Measurements from ENCODE around the gene THYN1. TPM values are rescaled to one million over a fixed set of nuclear protein-coding genes. Genes with fewer than 3 reads are reported as not detected.
A peak's percentile ranks its signal among the peaks of the same experiment; 100 is the strongest.

THYN1 gene
- polyA plus RNA-seq, 1 donor (not counting 4 experiments of a cell fraction or from before 2014, with no cell fraction given): 45.8 TPM

- TF ChIP-seq EZH2 (IDR thresholded peaks at IDR 0.05; ENCODE audit: low read length) (no peak), CTCF (optimal IDR thresholded peaks at IDR 0.05 in 1 of 3, IDR thresholded peaks at IDR 0.05 in 1 of 3, conservative IDR thresholded peaks at IDR 0.05 in 1 of 3; ENCODE audit: extremely low read depth in 1 of 3, insufficient read depth in 2 of 3, low read length in 3 of 3) (no peak)
- peaks cover 16% of the 10 kb centered on the region for H3K4me1 ChIP-seq (ENCODE audit: control insufficient read depth, extremely low read depth, insufficient read depth, low read length)
- H3K4me3 ChIP-seq (ENCODE audit: control insufficient read depth in 2 of 3, extremely low read depth in 1 of 3, insufficient read depth in 2 of 3, low read depth in 1 of 3, low read length in 3 of 3): peak overlapping the region in 1 of 3 experiments; percentile 7
- dilution Hi-C loops (cut with MboI; ENCODE audit: extremely low pct_ligation_motif_present, low sequenced_read_pairs): no loop called here
- no peaks in the 10 kb centered on the region for H3K27me3 ChIP-seq (ENCODE audit: control insufficient read depth, extremely low read depth, insufficient read depth, low read length)
- H4K20me1 ChIP-seq (ENCODE audit: control insufficient read depth, extremely low read depth, insufficient read depth, low read length): no peaks in the 10 kb centered on the region
- no peaks in the 10 kb centered on the region for H3K9me3 ChIP-seq (ENCODE audit: control insufficient read depth, low read depth, low read length)
- peak overlapping the region; percentile 1 for H3K27ac ChIP-seq (ENCODE audit: control insufficient read depth, insufficient read depth, low read length)
- no peak for FAIRE-seq
- H3K79me2 ChIP-seq (ENCODE audit: control insufficient read depth, insufficient read depth, low read length): peaks cover 4% of the 10 kb centered on the region
- H3K9me1 ChIP-seq (ENCODE audit: control insufficient read depth, extremely low read depth, insufficient read depth, low read length): no peaks in the 10 kb centered on the region
- DNase-seq (ENCODE audit: low read depth, low spot score): no peak
- H3K4me2 ChIP-seq (ENCODE audit: control insufficient read depth, extremely low read depth, insufficient read depth, low read depth, low read length): peak overlapping the region; percentile 56
- H3K9ac ChIP-seq (ENCODE audit: control insufficient read depth, extremely low read depth, insufficient read depth, low read length): no peak overlapping the region
- H2AFZ ChIP-seq (ENCODE audit: control insufficient read depth, low read length): peak overlapping the region; percentile 0
- H3K36me3 ChIP-seq (ENCODE audit: control insufficient read depth in 2 of 2, extremely low read depth in 1 of 2, insufficient read depth in 2 of 2, low read length in 2 of 2): peaks cover 0 to 28% of the 10 kb centered on the region in 2 experiments
These were observed 47.0 kb downstream of the THYN1 start for GRCh38 chr11:134206185-134206584.

- H2AFZ ChIP-seq (ENCODE audit: control insufficient read depth, low read length): peak overlapping the region; percentile 59
- TF ChIP-seq CTCF (optimal IDR thresholded peaks at IDR 0.05 in 1 of 3, IDR thresholded peaks at IDR 0.05 in 1 of 3, conservative IDR thresholded peaks at IDR 0.05 in 1 of 3; ENCODE audit: extremely low read depth in 1 of 3, insufficient read depth in 2 of 3, low read length in 3 of 3): no peak
- TF ChIP-seq EZH2 (IDR thresholded peaks at IDR 0.05; ENCODE audit: low read length): no peak
- H3K27me3 ChIP-seq (ENCODE audit: control insufficient read depth, extremely low read depth, insufficient read depth, low read length): no peaks in the 10 kb centered on the region
- no peak overlapping the region for H3K4me3 ChIP-seq (ENCODE audit: control insufficient read depth in 2 of 3, extremely low read depth in 1 of 3, insufficient read depth in 2 of 3, low read depth in 1 of 3, low read length in 3 of 3)
- H3K9me3 ChIP-seq (ENCODE audit: control insufficient read depth, low read depth, low read length): no peaks in the 10 kb centered on the region
- FAIRE-seq (peak; percentile 80), DNase-seq (ENCODE audit: low read depth, low spot score) (peak; percentile 13)
- peak overlapping the region; percentile 56 for H3K4me2 ChIP-seq (ENCODE audit: control insufficient read depth, extremely low read depth, insufficient read depth, low read depth, low read length)
- peak overlapping the region; percentile 1 for H3K27ac ChIP-seq (ENCODE audit: control insufficient read depth, insufficient read depth, low read length)
- H3K9ac ChIP-seq (ENCODE audit: control insufficient read depth, extremely low read depth, insufficient read depth, low read length): no peak overlapping the region
- H3K4me1 ChIP-seq (ENCODE audit: control insufficient read depth, extremely low read depth, insufficient read depth, low read length): peaks cover 16% of the 10 kb centered on the region
- H3K36me3 ChIP-seq (ENCODE audit: control insufficient read depth in 2 of 2, extremely low read depth in 1 of 2, insufficient read depth in 2 of 2, low read length in 2 of 2): peaks cover 0 to 28% of the 10 kb centered on the region in 2 experiments
- no peaks in the 10 kb centered on the region for H4K20me1 ChIP-seq (ENCODE audit: control insufficient read depth, extremely low read depth, insufficient read depth, low read length)
- dilution Hi-C loops (cut with MboI; ENCODE audit: extremely low pct_ligation_motif_present, low sequenced_read_pairs): no loop called here
- H3K9me1 ChIP-seq (ENCODE audit: control insufficient read depth, extremely low read depth, insufficient read depth, low read length): no peaks in the 10 kb centered on the region
- no peaks in the 10 kb centered on the region for H3K79me2 ChIP-seq (ENCODE audit: control insufficient read depth, insufficient read depth, low read length)
These were observed 47.4 kb downstream of the THYN1 start for GRCh38 chr11:134205729-134206128.

All from keratinocyte (primary cell).